Retinal pigment epithelial cell (primary cell): ENCODE measurements around the gene NHS.
"Not testable (repeated sequence)": the region's sequence is repeated elsewhere in the genome, so short reads cannot be mapped to it uniquely, and the experiment has no call there.

Source experiments
- DNase-seq: peaks from one replicate; pipeline ENCODE4 v3.0.0-alpha.2; 2010; ENCODE audit warnings: low read depth
- H3K4me3 ChIP-seq: 2 replicates; pipeline ENCODE4 v1.5.1; 2011; ENCODE audit warnings: mild to moderate bottlenecking, low read length, control low read depth, moderate library complexity
- TF ChIP-seq, protein P1 (sequence below): conservative IDR thresholded peaks from 2 replicates; pipeline ENCODE4 v1.5.1; 2011; ENCODE audit warnings: low read depth, low read length, control low read depth, inconsistent platforms

NHS gene

DNA sequence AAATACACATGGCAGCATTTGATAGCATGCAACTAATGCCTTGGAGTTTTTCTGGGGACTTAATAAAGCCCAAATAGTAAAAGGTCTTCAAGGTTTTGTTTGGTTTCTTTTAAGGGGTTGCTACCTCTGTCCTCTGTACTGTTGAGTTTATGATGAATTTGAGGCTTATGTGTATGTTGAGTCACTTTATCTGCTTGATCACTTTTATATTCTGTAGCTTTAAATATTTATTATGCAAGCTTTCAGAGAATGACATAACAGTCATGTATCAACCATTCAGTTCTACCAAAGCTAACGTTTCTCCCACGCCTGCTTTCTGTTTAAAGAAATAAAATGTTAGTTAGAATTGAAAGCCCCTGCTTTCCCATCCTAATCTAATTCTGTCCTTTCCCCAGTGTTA, 122.2 kb downstream of the NHS start:
- no peak for DNase-seq
- TF ChIP-seq, protein P1, sequence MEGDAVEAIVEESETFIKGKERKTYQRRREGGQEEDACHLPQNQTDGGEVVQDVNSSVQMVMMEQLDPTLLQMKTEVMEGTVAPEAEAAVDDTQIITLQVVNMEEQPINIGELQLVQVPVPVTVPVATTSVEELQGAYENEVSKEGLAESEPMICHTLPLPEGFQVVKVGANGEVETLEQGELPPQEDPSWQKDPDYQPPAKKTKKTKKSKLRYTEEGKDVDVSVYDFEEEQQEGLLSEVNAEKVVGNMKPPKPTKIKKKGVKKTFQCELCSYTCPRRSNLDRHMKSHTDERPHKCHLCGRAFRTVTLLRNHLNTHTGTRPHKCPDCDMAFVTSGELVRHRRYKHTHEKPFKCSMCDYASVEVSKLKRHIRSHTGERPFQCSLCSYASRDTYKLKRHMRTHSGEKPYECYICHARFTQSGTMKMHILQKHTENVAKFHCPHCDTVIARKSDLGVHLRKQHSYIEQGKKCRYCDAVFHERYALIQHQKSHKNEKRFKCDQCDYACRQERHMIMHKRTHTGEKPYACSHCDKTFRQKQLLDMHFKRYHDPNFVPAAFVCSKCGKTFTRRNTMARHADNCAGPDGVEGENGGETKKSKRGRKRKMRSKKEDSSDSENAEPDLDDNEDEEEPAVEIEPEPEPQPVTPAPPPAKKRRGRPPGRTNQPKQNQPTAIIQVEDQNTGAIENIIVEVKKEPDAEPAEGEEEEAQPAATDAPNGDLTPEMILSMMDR, result no peak

DNA sequence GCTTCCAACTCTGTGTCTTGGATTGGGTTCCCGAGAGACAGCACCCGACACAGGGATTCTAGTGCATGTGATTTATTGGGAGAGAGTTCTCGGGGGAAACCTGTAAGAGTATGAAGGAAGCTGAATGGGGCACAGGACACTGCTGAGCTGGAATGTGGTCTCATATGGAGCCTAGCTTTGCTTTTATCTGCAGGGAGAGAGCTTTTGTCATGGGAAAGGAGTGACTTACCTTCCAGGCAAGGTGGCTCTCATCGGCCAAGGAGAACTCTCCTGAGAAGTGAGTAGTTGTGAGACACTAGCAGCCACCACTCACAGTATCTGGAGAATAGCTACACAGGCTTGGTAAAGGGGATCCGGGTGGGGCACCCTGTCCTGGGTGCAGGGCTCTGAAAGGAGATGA, 124.5 kb downstream of the NHS start:
- H3K4me3 ChIP-seq, result no peak overlapping the region
- DNase-seq, result no peak
- TF ChIP-seq, protein P1, result no peak

More for the DNA sequence above, 122.2 kb downstream of the NHS start:
- H3K4me3 ChIP-seq, result no peak overlapping the region

DNA sequence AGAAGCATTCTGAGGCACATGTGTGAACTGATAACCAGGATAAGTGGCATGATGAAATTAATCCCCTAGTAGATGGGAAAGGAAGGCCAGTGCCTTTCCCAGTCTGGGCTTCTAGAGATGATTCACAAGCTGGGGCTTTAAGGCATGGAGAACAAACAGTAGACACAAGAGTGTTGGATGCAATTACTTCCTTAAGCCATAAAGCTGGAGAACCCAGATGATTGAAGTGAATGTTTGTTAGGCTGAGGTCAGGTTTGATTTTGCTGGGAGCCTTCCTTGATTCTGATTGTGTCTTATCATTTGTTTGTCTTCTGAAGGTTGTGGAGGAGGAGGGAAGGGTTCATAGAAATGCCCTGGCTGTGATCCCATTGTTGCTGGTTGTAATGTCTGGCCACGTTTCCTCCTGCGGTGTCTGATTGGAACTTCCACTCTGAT, 125.2 kb downstream of the NHS start:
- DNase-seq, result peak; percentile 18
- TF ChIP-seq, protein P1, result no peak
- no peak overlapping the region for H3K4me3 ChIP-seq

DNA sequence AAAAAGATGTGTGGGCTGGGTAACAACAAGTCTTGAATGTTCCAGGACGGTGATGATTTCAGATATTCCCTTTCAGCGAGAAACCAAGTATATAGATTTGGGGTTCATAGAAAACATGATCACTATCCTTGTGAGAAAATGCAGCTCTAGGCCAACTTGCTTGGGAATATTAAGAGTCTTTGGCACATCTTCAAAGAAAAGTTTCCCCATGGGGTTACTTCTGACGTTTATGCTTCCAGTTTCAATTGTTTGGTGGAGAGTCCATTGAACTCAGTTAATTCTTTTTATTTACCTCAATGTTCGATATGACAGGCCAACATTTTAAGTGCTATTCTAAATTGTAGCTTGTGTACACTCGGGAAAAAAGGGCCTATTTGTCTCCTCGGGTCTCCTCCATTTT, 126.7 kb downstream of the NHS start:
- TF ChIP-seq, protein P1, result no peak
- no peak for DNase-seq
- no peak overlapping the region for H3K4me3 ChIP-seq

DNA sequence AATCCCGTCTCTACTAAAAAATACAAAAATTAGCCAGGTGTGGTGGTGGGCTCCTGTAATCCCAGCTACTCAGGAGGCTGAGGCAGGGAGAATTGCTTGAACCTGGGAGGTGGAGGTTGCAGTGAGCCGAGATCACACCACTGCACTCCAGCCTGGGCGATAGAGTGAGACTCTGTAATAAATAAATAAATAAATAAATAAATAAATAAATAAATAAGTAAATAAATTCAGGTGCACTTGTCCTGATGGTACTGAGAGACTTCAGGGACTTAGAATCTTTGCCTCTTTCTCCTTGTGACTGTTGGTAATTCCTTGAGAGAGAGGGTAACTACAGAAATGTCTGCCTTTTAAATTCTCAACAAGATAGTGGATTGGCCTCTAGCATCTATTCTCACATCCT, 131.4 kb downstream of the NHS start:
- not testable (repeated sequence) for H3K4me3 ChIP-seq, DNase-seq

DNA sequence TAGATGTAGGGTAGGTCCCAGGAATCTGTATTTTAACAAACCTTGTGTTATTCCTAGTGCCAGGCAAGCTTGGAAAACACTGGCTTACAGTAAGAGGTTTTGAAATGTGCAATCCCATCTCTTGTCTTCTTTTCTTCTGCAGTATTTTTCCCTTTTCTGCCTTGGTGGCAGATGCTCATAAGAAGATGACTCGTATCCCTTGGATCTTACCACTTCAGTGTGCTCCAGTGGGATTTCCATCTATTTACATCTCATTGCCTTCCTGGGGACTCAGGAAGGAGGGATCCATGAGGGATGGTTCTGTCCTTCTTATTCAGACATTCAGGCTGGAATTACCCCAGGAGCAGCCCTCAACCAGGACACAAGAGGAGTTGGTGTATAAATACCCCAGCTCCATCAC, 136.6 kb downstream of the NHS start:
- TF ChIP-seq, protein P1, result no peak
- no peak for DNase-seq

DNA sequence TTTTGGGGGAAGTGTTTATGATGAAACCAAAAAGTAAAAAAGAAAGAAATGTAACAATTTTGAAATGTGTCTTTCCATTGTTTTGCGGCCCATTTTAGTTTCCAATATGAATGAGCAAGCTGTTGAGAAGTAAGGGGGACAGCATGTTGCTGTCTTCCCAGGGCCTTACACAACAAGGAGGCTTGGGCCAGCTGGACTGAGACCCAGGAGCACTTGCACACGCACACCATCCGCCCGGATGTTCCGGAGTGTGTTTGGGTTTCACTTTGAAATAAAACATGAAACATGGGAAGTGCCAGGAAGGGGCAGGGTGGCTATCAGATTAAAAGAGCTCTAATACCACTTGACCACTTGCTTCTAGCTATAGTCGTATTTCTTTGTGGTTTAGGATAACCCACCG, 144.4 kb downstream of the NHS start:
- DNase-seq, result no peak
- TF ChIP-seq, protein P1, result no peak
- H3K4me3 ChIP-seq, result no peak overlapping the region

More for the DNA sequence above, 136.6 kb downstream of the NHS start:
- no peak overlapping the region for H3K4me3 ChIP-seq

DNA sequence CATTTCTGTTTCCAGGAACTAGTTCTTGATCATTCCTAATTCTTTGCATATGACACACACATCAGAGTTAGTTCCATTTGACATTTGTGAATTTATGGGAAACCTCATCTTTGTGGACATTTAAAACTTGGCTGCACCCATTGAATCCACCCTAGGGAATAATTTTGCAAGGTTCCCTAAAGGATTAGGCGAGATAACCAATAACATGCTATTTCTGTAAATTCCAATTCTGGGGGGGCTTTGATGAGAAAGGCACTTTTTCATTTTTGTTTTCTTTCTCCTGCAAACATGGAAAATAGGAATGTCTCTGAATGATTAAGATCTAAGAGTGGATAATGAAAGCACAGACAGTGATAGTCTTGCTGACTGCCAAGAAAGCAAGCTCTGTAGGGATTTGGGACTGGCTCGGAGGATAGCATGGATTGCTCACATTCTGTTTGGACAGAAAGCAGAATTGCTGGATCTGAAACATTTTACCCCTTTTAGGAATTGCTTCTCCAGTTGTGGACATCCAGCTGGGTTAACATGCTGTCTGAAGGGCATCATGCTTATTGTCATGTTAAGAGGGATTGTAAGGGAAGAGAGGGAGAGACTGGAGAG, 145.1 kb downstream of the NHS start:
- TF ChIP-seq, protein P1, result no peak
- no peak for DNase-seq

More for the DNA sequence above, 145.1 kb downstream of the NHS start:
- H3K4me3 ChIP-seq, result no peak overlapping the region
